GM23248 (cell line): ENCODE measurements around the gene KIF7. TPM values are rescaled to one million over a fixed set of nuclear protein-coding genes. Genes with fewer than 3 reads are reported as not detected.
A peak's percentile ranks its signal among the peaks of the same experiment; 100 is the strongest.

Experiments used
- DNase-seq: peaks from one replicate; pipeline ENCODE4 v3.0.0-alpha.2; 2015
- H2AFZ ChIP-seq: fragments of 200-600 bp; sonication (generic); 2 replicates; pipeline ENCODE4 v1.6.1; 2016; ENCODE audit warnings: antibody characterized with exemption
- H3F3A ChIP-seq: fragments of 200-600 bp; sonication (generic); 2 replicates; pipeline ENCODE4 v1.6.1; 2016; ENCODE audit warnings: mild to moderate bottlenecking, antibody characterized with exemption, mixed run types; ENCODE audit not compliant: insufficient read depth
- H3K27ac ChIP-seq: fragments of 200-600 bp; sonication (generic); 2 replicates; pipeline ENCODE4 v1.5.1; 2016; ENCODE audit warnings: mild to moderate bottlenecking
- H3K27me3 ChIP-seq: fragments of 200-600 bp; sonication (generic); replicated peaks from 2 replicates; pipeline ENCODE4 v1.6.1; 2016; ENCODE audit warnings: mild to moderate bottlenecking; ENCODE audit not compliant: insufficient read depth
- H3K36me3 ChIP-seq: fragments of 200-600 bp; sonication (generic); 2 replicates; pipeline ENCODE4 v1.6.1; 2016; ENCODE audit warnings: low read depth, mild to moderate bottlenecking
- H3K4me1 ChIP-seq: fragments of 200-600 bp; sonication (generic); 2 replicates; pipeline ENCODE4 v1.6.1; 2016; ENCODE audit warnings: mild to moderate bottlenecking; ENCODE audit not compliant: insufficient read depth
- H3K4me2 ChIP-seq: fragments of 200-600 bp; sonication (generic); one replicate; pipeline ENCODE4 v1.6.1; 2016; ENCODE audit warnings: mild to moderate bottlenecking; ENCODE audit not compliant: unreplicated experiment
- H3K4me3 ChIP-seq: fragments of 200-600 bp; sonication (generic); 2 replicates; pipeline ENCODE4 v1.5.1; 2016; ENCODE audit warnings: mild to moderate bottlenecking
- H3K79me2 ChIP-seq: fragments of 200-600 bp; sonication (generic); 2 replicates; pipeline ENCODE4 v1.6.1; 2016; ENCODE audit warnings: mild to moderate bottlenecking; ENCODE audit not compliant: insufficient read depth
- H3K9ac ChIP-seq: fragments of 200-600 bp; sonication (generic); 2 replicates; pipeline ENCODE4 v1.6.1; 2016; ENCODE audit warnings: mild to moderate bottlenecking
- H3K9me2 ChIP-seq: fragments of 200-600 bp; sonication (generic); 2 replicates; pipeline ENCODE4 v1.6.1; 2016; ENCODE audit warnings: mixed run types, mild to moderate bottlenecking, moderate library complexity; ENCODE audit not compliant: insufficient read depth
- H3K9me3 ChIP-seq: fragments of 200-600 bp; sonication (generic); one replicate; pipeline ENCODE4 v1.6.1; 2017; ENCODE audit warnings: low read depth
- H4K20me1 ChIP-seq: fragments of 200-600 bp; sonication (generic); 2 replicates; pipeline ENCODE4 v1.6.0; 2016; ENCODE audit not compliant: insufficient read depth
- EZH2 ChIP-seq: fragments of 200-600 bp; sonication (generic); IDR thresholded peaks from 2 replicates; pipeline ENCODE4 v1.6.1; 2018; ENCODE audit warnings: antibody characterized with exemption, mild to moderate bottlenecking; ENCODE audit not compliant: insufficient read depth, poor library complexity, severe bottlenecking
- EZH2phosphoT487 ChIP-seq: fragments of 200-600 bp; sonication (generic); IDR thresholded peaks from 2 replicates; pipeline ENCODE4 v1.6.1; 2018; ENCODE audit warnings: antibody characterized with exemption, moderate library complexity, mild to moderate bottlenecking, low read depth; ENCODE audit not compliant: insufficient read depth
- WGBS, 2 experiments: methylation state at CpG; one replicate each; pipeline ENCODE4 v1.1.6; 2015 to 2017; ENCODE audit warnings: low lambda C conversion rate in 2 of 2, low coverage in 1 of 2; ENCODE audit errors: missing lambda C conversion rate in 2 of 2; 5-methylcytosine and 5-hydroxymethylcytosine counted together
- in situ Hi-C: fragments of 300-500 bp; cut with MboI; formaldehyde crosslinking; loops from 2 replicates; pipeline ENCODE4 v1.15.0; 2020
- polyA plus RNA-seq: library from polyadenylated mRNA; unstranded; fragments of >200 nt; fragmentation: Nextera tagmentation; extraction: Ambion mirVana; gene quantifications from 2 replicates; pipeline ENCODE4 v1.2.1, GENCODE V29; 2016
- total RNA-seq: library from RNA; depleted of rRNA; stranded (reverse); fragments of >200 nt; shearing (Covaris generic); gene quantifications from 2 replicates; pipeline ENCODE4 v1.2.3, GENCODE V29; 2014

KIF7 gene
- total and polyA plus RNA-seq, 2 experiments from 2014 or later: 6.9 to 30.0 TPM

GRCh38 chr15:89625716-89626115 lies 29.6 kb downstream of the KIF7 start:
- Histone ChIP-seq H4K20me1 (no peaks in the 10 kb centered on the region), H3K36me3 (peaks cover 41% of the 10 kb centered on the region)
- WGBS, 2 experiments: 91 to 95% methylated on average over 9 of the region's 9 CpGs

GRCh38 chr15:89623165-89623564 lies 32.1 kb downstream of the KIF7 start:
- DNase-seq: no peak
- 14 to 37% methylated on average over 1 of the region's 1 CpG for WGBS, 2 experiments
- no peak overlapping the region for H3K9ac ChIP-seq

More at GRCh38 chr15:89625716-89626115, 29.6 kb downstream of the KIF7 start:
- H3F3A ChIP-seq: peaks cover 7% of the 10 kb centered on the region; the same call in 1 of the 2 replicates
- in situ Hi-C loops: no loop called here
- no peak overlapping the region for H3K4me2 ChIP-seq
- TF ChIP-seq EZH2phosphoT487: no peak
- no peak for TF ChIP-seq EZH2
- H3K27ac ChIP-seq: no peak overlapping the region
- no peak overlapping the region for H3K9ac ChIP-seq
- DNase-seq: no peak
- H3K4me1 ChIP-seq: no peaks in the 10 kb centered on the region
- no peaks in the 10 kb centered on the region for H3K79me2 ChIP-seq
- H3K9me3 ChIP-seq: no peaks in the 10 kb centered on the region
- H3K27me3 ChIP-seq: no peaks in the 10 kb centered on the region
- H3K4me3 ChIP-seq: no peak overlapping the region
- H3K9me2 ChIP-seq: no peaks in the 10 kb centered on the region
- no peak overlapping the region for H2AFZ ChIP-seq

GRCh38 chr15:89621547-89621946 lies 33.7 kb downstream of the KIF7 start:
- H3K36me3 ChIP-seq: peaks cover 19% of the 10 kb centered on the region
- no peak overlapping the region for H3K27ac ChIP-seq
- H3K79me2 ChIP-seq: no peaks in the 10 kb centered on the region
- 79 to 83% methylated on average over 4 of the region's 4 CpGs for WGBS, 2 experiments
- TF ChIP-seq EZH2 (no peak), EZH2phosphoT487 (no peak)
- H3K27me3 ChIP-seq: no peaks in the 10 kb centered on the region
- no peak overlapping the region for H3K4me2 ChIP-seq
- in situ Hi-C loops: no loop called here
- DNase-seq: peak; percentile 9
- no peak overlapping the region for H3K4me3 ChIP-seq
- peaks cover 7% of the 10 kb centered on the region; the same call in 1 of the 2 replicates for H3F3A ChIP-seq
- H3K9me3 ChIP-seq: no peaks in the 10 kb centered on the region
- H3K4me1 ChIP-seq: no peaks in the 10 kb centered on the region
- H4K20me1 ChIP-seq: no peaks in the 10 kb centered on the region
- H2AFZ ChIP-seq: no peak overlapping the region
- no peaks in the 10 kb centered on the region for H3K9me2 ChIP-seq
- H3K9ac ChIP-seq: no peak overlapping the region

More at GRCh38 chr15:89623165-89623564, 32.1 kb downstream of the KIF7 start:
- Histone ChIP-seq H3K27ac (no peak overlapping the region), H3K27me3 (no peaks in the 10 kb centered on the region), H3K4me3 (no peak overlapping the region), H3K9me3 (no peaks in the 10 kb centered on the region), H3K4me2 (no peak overlapping the region), H2AFZ (no peak overlapping the region), H3K4me1 (no peaks in the 10 kb centered on the region), H3K79me2 (no peaks in the 10 kb centered on the region), H3K36me3 (peaks cover 27% of the 10 kb centered on the region), H3K9me2 (no peaks in the 10 kb centered on the region), H3F3A (peaks cover 7% of the 10 kb centered on the region; the same call in 1 of the 2 replicates), H4K20me1 (no peaks in the 10 kb centered on the region)
- TF ChIP-seq EZH2phosphoT487: no peak
- TF ChIP-seq EZH2: no peak
- in situ Hi-C loops: no loop called here

- H3K4me2 ChIP-seq: no peak overlapping the region
- H2AFZ ChIP-seq: no peak overlapping the region
- peaks cover 25% of the 10 kb centered on the region; the same call in 1 of the 2 replicates for H3K36me3 ChIP-seq
- no peak overlapping the region for H3K9ac ChIP-seq
- H3K79me2 ChIP-seq: no peaks in the 10 kb centered on the region
- DNase-seq: no peak
- H3F3A ChIP-seq: peaks cover 3% of the 10 kb centered on the region; the same call in 1 of the 2 replicates
- H3K4me1 ChIP-seq: no peaks in the 10 kb centered on the region
- no peaks in the 10 kb centered on the region for H3K27me3 ChIP-seq
- TF ChIP-seq EZH2 (no peak), EZH2phosphoT487 (no peak)
- no peaks in the 10 kb centered on the region for H4K20me1 ChIP-seq
- in situ Hi-C loops: no loop called here
- no peak overlapping the region for H3K27ac ChIP-seq
- 91 to 94% methylated on average over 4 of the region's 4 CpGs for WGBS, 2 experiments
- no peaks in the 10 kb centered on the region for H3K9me3 ChIP-seq
- H3K4me3 ChIP-seq: no peak overlapping the region
- H3K9me2 ChIP-seq: no peaks in the 10 kb centered on the region
These were observed 39.0 kb downstream of the KIF7 start for GRCh38 chr15:89616228-89616627.

- 0 out of 2 replicates have a peak, but pooled peaks cover 2% of the 10 kb centered on the region for H3F3A ChIP-seq
- no peak overlapping the region for H3K4me3 ChIP-seq
- peaks cover 33% of the 10 kb centered on the region for H3K36me3 ChIP-seq
- DNase-seq: no peak
- H3K79me2 ChIP-seq: no peaks in the 10 kb centered on the region
- no peaks in the 10 kb centered on the region for H3K9me2 ChIP-seq
- no peak overlapping the region for H3K4me2 ChIP-seq
- no peak overlapping the region for H3K9ac ChIP-seq
- no peaks in the 10 kb centered on the region for H4K20me1 ChIP-seq
- H3K9me3 ChIP-seq: peaks cover 3% of the 10 kb centered on the region
- in situ Hi-C loops: no loop called here
- H2AFZ ChIP-seq: no peak overlapping the region
- no peaks in the 10 kb centered on the region for H3K27me3 ChIP-seq
- TF ChIP-seq EZH2 (no peak), EZH2phosphoT487 (no peak)
- no peak overlapping the region for H3K27ac ChIP-seq
- H3K4me1 ChIP-seq: no peaks in the 10 kb centered on the region
- 100% methylated on average over 1 of the region's 1 CpG for WGBS, 2 experiments
These were observed 40.1 kb downstream of the KIF7 start for GRCh38 chr15:89615135-89615534.
